Type B pancreatic cell (in vitro differentiated cells): ENCODE results near the gene NXN. TPM values are rescaled to one million over a fixed set of nuclear protein-coding genes. Genes with fewer than 3 reads are reported as not detected.
A peak's percentile ranks its signal among the peaks of the same experiment; 100 is the strongest.
"Not testable (repeated sequence)": the region's sequence is repeated elsewhere in the genome, so short reads cannot be mapped to it uniquely, and the experiment has no call there.

Experiments
- DNase-seq: peaks from one replicate; pipeline ENCODE4 v3.0.0; 2021; ENCODE audit warnings: mixed read lengths; ENCODE audit not compliant: unreplicated experiment; ENCODE audit errors: extremely low spot score
- H3K27ac Mint-ChIP-seq: 2 replicates; pipeline ENCODE4 v1.8.0; 2021; ENCODE audit warnings: mild to moderate bottlenecking, mixed read lengths
- H3K27me3 Mint-ChIP-seq: 2 replicates; pipeline ENCODE4 v1.8.0; 2021; ENCODE audit warnings: mixed read lengths
- H3K36me3 Mint-ChIP-seq: 2 replicates; pipeline ENCODE4 v1.8.0; 2021; ENCODE audit warnings: mixed read lengths
- H3K4me1 Mint-ChIP-seq: one replicate; pipeline ENCODE4 v1.8.0; 2021; ENCODE audit warnings: mixed read lengths; ENCODE audit not compliant: unreplicated experiment
- H3K4me3 Mint-ChIP-seq: 2 replicates; pipeline ENCODE4 v1.8.0; 2021; ENCODE audit warnings: mild to moderate bottlenecking, mixed read lengths
- H3K9me3 Mint-ChIP-seq: 2 replicates; pipeline ENCODE4 v1.8.0; 2021; ENCODE audit warnings: mixed read lengths
- CTCF ChIP-seq: fragments of 200-600 bp; sonication (generic); conservative IDR thresholded peaks from 2 replicates; pipeline ENCODE4 v1.5.0; 2021; ENCODE audit warnings: antibody characterized with exemption, mild to moderate bottlenecking
- total RNA-seq: library from RNA; stranded (reverse); gene quantifications from 2 replicates; pipeline ENCODE4 v1.2.1, GENCODE V29; 2021; ENCODE audit warnings: low replicate concordance

NXN gene
- total RNA-seq, 1 donor from 2014 or later, result 68.0 TPM

DNA sequence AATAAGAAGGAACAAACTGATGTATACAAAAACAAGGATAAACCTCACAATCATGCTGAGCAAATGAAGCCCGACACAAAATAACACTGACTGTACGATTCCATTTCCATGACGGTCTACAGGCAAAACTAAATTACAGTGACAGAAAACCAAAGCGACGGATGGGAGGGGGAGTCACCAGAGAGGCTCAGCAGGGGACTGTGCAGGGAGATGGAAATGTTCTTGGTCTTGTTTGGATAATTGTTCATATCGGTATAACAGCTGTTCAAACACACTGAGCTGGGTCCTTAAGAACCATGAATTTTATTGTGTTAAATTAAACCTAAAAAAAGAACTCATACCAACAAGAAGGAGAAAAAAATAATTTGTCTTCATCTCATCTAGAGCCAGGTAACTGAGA lies 97.8 kb downstream of the NXN start:
- Mint-ChIP-seq H3K27me3 (no peaks in the 10 kb centered on the region), H3K36me3 (peaks cover 22% of the 10 kb centered on the region), H3K27ac (peak overlapping the region; percentile 15), H3K4me1 (peaks cover 55% of the 10 kb centered on the region), H3K4me3 (peak overlapping the region; percentile 4), H3K9me3 (peaks cover 8% of the 10 kb centered on the region)
- TF ChIP-seq CTCF, result no peak
- DNase-seq, result no peak

DNA sequence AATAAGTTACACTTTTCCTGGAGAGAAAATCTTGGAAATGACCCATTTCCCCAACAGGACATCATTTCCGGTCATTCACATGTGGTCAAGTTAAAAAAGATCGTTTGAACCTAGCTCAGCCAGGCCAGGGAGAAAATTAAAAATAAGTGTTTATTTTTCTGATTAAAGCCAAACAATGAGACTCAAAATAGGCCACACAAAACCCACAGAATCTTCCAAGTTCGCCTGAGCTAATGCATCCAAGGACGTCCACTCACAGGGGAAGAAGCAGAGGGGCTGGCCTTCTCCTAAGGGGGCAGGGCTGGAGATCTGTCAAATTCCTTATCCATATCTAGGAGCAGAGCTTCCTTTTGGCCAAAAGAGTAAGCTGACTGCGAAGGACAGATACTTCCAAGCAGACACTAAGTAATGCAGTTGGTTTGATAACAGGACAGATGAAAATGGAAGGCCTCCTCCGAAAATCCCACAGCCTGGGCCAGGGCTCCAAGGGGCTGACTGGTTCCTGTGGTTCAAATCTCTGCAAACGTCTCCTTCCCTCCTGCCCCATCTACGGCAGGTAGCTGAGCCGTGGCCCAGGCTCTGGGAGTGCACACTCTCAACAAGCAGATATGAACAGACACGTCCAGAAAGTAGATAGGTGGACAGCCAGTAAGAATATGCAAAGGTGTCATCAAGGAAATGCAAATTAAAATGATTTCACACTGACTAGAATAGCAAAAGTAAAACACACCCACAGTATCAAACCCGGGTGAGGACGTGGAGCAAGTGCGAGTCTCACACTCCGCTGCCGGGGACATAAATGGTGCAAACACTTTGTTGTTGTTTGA lies 98.9 kb downstream of the NXN start:
- Mint-ChIP-seq H3K4me3 (peak overlapping the region; percentile 31), H3K36me3 (peaks cover 25% of the 10 kb centered on the region), H3K27me3 (no peaks in the 10 kb centered on the region), H3K9me3 (peaks cover 8% of the 10 kb centered on the region), H3K4me1 (peaks cover 59% of the 10 kb centered on the region), H3K27ac (peak overlapping the region; percentile 88)
- no peak for TF ChIP-seq CTCF
- DNase-seq, result no peak

DNA sequence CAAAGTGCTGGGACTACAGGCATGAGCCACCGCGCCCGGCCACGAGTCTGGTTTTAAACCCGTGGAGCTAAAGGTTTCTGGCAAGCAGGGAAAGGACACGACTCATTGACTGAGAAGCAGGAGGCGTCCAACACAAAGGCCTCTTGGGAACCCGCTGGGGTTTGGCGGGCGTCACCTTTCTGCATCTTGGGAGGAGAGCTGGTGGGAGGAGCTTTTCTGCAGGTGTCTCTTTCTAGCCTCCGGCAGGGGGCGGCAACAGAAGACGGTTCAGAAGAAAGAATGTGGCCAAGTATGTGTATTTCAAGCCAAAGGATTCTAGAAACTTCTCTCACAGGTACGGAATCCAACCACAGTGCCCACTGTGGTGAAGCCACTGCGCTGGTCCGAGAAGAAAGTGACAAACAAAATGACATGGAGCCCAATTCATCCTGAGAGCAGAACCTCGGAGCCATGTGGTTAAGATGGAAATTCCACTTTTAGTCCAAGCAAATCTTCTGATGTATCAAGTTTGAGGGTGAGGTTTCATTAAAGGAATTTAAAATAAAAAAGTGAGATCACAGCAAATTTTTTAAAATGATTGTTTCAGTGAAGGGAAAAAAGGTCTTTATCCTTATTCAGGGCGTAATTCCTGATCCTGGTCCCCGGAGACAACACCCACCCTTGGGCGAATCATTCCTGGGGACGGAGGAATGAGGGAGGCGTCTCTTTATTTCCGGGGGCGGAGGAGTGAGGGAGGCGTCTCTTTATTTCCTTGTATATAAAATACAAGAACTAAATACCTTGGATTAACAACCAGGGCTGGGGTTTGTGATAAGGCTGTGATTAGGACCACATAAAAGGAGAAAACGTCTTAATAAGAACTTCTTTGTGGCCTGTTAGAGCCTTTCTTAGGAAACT lies 99.8 kb downstream of the NXN start:
- no peaks in the 10 kb centered on the region for H3K27me3 Mint-ChIP-seq
- DNase-seq, result no peak
- peak overlapping the region; percentile 15 for H3K4me3 Mint-ChIP-seq
- peaks cover 60% of the 10 kb centered on the region for H3K4me1 Mint-ChIP-seq
- peaks cover 7% of the 10 kb centered on the region for H3K9me3 Mint-ChIP-seq
- H3K36me3 Mint-ChIP-seq, result peaks cover 25% of the 10 kb centered on the region
- peak overlapping the region; percentile 88 for H3K27ac Mint-ChIP-seq
- peak; percentile 73 for TF ChIP-seq CTCF

DNA sequence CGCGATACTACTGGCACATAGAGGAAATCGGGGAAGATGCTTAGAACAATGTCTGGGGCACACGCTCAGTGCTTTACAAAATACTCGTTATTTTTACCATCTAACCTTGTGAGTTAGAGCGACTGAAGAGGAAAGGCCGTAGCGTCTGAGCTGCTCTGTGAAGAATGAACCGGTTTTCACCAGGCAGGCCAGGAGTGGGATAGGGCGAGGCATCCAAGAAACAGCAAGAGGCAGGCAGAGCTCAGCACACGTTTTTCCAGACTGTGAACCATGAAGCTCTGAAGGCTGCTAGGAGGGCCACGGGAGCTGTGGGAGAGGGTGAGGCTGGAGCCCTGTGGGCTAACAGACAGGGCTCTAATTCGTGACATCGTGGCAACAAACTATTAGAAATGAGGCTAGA lies 101.9 kb downstream of the NXN start:
- TF ChIP-seq CTCF, result no peak
- Mint-ChIP-seq H3K27ac (peak overlapping the region; percentile 82), H3K4me3 (peak overlapping the region; percentile 25), H3K27me3 (no peaks in the 10 kb centered on the region), H3K4me1 (peaks cover 43% of the 10 kb centered on the region), H3K36me3 (peaks cover 25% of the 10 kb centered on the region), H3K9me3 (peaks cover 4% of the 10 kb centered on the region)
- no peak for DNase-seq

DNA sequence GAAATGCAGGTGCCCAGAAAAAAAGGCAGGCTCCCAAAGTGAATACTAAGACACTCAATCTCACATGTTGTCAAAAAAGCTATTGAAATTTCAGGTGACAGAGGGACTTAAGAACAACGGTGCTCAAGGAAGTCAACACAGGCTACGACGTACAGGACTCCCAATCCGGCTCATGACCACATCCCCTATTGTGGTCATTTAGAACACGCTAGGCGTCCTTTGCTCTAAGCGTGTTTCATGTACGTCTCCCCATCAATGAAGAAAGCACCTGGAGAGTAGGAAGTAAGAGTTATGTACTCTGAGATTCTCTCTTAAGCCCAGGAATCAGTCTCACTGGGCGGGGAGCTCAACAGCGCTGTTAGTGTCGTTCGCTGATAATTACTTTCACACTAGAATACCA lies 103.3 kb downstream of the NXN start:
- Mint-ChIP-seq H3K4me3 (no peak overlapping the region), H3K36me3 (peaks cover 29% of the 10 kb centered on the region), H3K9me3 (peaks cover 9% of the 10 kb centered on the region), H3K4me1 (peaks cover 42% of the 10 kb centered on the region), H3K27me3 (no peaks in the 10 kb centered on the region), H3K27ac (no peak overlapping the region)
- DNase-seq, result no peak
- TF ChIP-seq CTCF, result no peak

GRCh38 chr17:874590-874989 lies 105.0 kb downstream of the NXN start:
- not testable (repeated sequence) for H3K27ac Mint-ChIP-seq, H3K27me3 Mint-ChIP-seq, H3K4me3 Mint-ChIP-seq, DNase-seq, H3K9me3 Mint-ChIP-seq
- Mint-ChIP-seq H3K4me1 (peaks cover 32% of the 10 kb centered on the region), H3K36me3 (peaks cover 22% of the 10 kb centered on the region)
